Right lobe of liver (tissue), 4 donors: ENCODE data around the gene LIMS1.

Experiments used
- POLR2A ChIP-seq: fragments of 450-650 bp; IDR thresholded peaks from one replicate; pipeline ENCODE4 v1.6.1; 2017; ENCODE audit warnings: antibody characterized with exemption, mild to moderate bottlenecking
- TF ChIP-seq, protein P1 (sequence below), 4 donors: fragments of 200-600 bp in 3 of 4; fragments of 450-650 bp in 1 of 4; IDR thresholded peaks; one replicate each; pipeline versions ENCODE4 v1.5.1 to v1.8.0; 2016 to 2022; ENCODE audit warnings: antibody characterized with exemption in 4 of 4, mild to moderate bottlenecking in 2 of 4
- donor health status: DM: no; HTN: no; CAD: no.
- donor health status: DM: no; HTN: no; CAD: no.
- donor health status: DM: no; HTN: yes; CAD: no.

GRCh38 chr2:108589372-108589771 lies 55.1 kb downstream of the LIMS1 start:
- TF ChIP-seq, protein P1, sequence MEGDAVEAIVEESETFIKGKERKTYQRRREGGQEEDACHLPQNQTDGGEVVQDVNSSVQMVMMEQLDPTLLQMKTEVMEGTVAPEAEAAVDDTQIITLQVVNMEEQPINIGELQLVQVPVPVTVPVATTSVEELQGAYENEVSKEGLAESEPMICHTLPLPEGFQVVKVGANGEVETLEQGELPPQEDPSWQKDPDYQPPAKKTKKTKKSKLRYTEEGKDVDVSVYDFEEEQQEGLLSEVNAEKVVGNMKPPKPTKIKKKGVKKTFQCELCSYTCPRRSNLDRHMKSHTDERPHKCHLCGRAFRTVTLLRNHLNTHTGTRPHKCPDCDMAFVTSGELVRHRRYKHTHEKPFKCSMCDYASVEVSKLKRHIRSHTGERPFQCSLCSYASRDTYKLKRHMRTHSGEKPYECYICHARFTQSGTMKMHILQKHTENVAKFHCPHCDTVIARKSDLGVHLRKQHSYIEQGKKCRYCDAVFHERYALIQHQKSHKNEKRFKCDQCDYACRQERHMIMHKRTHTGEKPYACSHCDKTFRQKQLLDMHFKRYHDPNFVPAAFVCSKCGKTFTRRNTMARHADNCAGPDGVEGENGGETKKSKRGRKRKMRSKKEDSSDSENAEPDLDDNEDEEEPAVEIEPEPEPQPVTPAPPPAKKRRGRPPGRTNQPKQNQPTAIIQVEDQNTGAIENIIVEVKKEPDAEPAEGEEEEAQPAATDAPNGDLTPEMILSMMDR (IDR thresholded peaks at IDR 0.05) = no peak
- TF ChIP-seq POLR2A = no peak
